GM18526 (cell line): ENCODE results near the gene TYROBP.

Experiments used
- POLR2A ChIP-seq: IDR thresholded peaks from 3 replicates; pipeline ENCODE4 v1.6.1; 2011; ENCODE audit not compliant: insufficient read length; ENCODE audit errors: extremely low read depth

Gene TYROBP

GRCh38 chr19:35937345-35938281 lies 29.5 kb upstream of the TYROBP start:
- TF ChIP-seq POLR2A, result no peak

GRCh38 chr19:35936738-35937268 lies 28.7 kb upstream of the TYROBP start:
- no peak for TF ChIP-seq POLR2A

GRCh38 chr19:35935911-35936737 lies 28.0 kb upstream of the TYROBP start, which contains the start of gene LRFN3:
Gene LRFN3, plus strand, starts transcription at chr19:35936374. Its CDS starts 3,052 bp downstream, at chr19:35939426.
- TF ChIP-seq POLR2A, result no peak

GRCh38 chr19:35932291-35932936 lies 24.3 kb upstream of the TYROBP start:
- no peak for TF ChIP-seq POLR2A

- TF ChIP-seq POLR2A, result no peak
Observed at GRCh38 chr19:35931874-35932202, 23.7 kb upstream of the TYROBP start.

GRCh38 chr19:35931161-35931873 lies 23.2 kb upstream of the TYROBP start:
- TF ChIP-seq POLR2A, result peak; percentile 99

- no peak for TF ChIP-seq POLR2A
Observed at GRCh38 chr19:35929876-35930275, 21.8 kb upstream of the TYROBP start.

- no peak for TF ChIP-seq POLR2A
Observed at GRCh38 chr19:35928507-35928906, 20.4 kb upstream of the TYROBP start.

GRCh38 chr19:35925501-35925900 lies 17.4 kb upstream of the TYROBP start:
- TF ChIP-seq POLR2A, result no peak

GRCh38 chr19:35921012-35921411 lies 12.9 kb upstream of the TYROBP start:
- no peak for TF ChIP-seq POLR2A

- TF ChIP-seq POLR2A, result no peak
Observed at GRCh38 chr19:35919306-35919705, 11.2 kb upstream of the TYROBP start.

GRCh38 chr19:35915443-35915842 lies 7.3 kb upstream of the TYROBP start:
- TF ChIP-seq POLR2A, result no peak

GRCh38 chr19:35913589-35913988 lies 5.5 kb upstream of the TYROBP start:
- no peak for TF ChIP-seq POLR2A

GRCh38 chr19:35911790-35912189 lies 3.7 kb upstream of the TYROBP start:
- no peak for TF ChIP-seq POLR2A

- no peak for TF ChIP-seq POLR2A
Observed at GRCh38 chr19:35911173-35911572, 3.1 kb upstream of the TYROBP start.

GRCh38 chr19:35909684-35910035 lies 1.6 kb upstream of the TYROBP start:
- no peak for TF ChIP-seq POLR2A
